Gastrocnemius medialis (tissue), 4 donors: ENCODE results near the gene POLD3.

Experiments used
- POLR2A ChIP-seq, 2 donors: fragments of 450-650 bp; IDR thresholded peaks; one replicate each; pipeline ENCODE4 v1.6.1; 2017; ENCODE audit warnings: antibody characterized with exemption in 2 of 2, mild to moderate bottlenecking in 2 of 2, moderate library complexity in 2 of 2
- TF ChIP-seq, protein P1 (sequence below), 5 experiments: fragments of 450-650 bp in 3 of 5; fragments of 200-600 bp in 2 of 5; sonication (generic) in 2 of 5; IDR thresholded peaks in 4 of 5; conservative IDR thresholded peaks in 1 of 5; 1 replicate in 4 of 5; 2 replicates in 1 of 5; pipeline ENCODE4 v1.5.1; 2016 to 2019; ENCODE audit warnings: antibody characterized with exemption in 5 of 5, mild to moderate bottlenecking in 3 of 5, moderate library complexity in 3 of 5

DNA sequence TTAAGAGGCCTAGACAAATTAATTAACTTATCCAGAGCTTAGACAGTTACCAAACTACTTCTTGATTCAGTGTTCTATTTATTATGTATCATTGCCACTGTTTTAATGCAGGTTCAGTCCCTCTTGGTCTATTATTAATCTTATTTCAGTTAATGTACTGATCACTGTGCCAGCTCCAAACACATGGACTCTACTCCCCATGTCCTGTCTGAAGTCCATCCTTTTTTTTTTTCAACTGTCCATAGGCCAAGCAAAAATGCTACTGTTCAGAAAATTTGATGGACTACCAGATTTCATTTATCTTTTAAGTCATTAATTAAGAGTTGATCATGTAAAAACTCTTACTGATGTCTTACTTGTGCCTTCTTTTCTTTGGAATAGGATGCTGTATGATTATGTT is 11.9 kb downstream of the POLD3 start:
- TF ChIP-seq, protein P1, sequence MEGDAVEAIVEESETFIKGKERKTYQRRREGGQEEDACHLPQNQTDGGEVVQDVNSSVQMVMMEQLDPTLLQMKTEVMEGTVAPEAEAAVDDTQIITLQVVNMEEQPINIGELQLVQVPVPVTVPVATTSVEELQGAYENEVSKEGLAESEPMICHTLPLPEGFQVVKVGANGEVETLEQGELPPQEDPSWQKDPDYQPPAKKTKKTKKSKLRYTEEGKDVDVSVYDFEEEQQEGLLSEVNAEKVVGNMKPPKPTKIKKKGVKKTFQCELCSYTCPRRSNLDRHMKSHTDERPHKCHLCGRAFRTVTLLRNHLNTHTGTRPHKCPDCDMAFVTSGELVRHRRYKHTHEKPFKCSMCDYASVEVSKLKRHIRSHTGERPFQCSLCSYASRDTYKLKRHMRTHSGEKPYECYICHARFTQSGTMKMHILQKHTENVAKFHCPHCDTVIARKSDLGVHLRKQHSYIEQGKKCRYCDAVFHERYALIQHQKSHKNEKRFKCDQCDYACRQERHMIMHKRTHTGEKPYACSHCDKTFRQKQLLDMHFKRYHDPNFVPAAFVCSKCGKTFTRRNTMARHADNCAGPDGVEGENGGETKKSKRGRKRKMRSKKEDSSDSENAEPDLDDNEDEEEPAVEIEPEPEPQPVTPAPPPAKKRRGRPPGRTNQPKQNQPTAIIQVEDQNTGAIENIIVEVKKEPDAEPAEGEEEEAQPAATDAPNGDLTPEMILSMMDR (IDR thresholded peaks at IDR 0.05 in 4 of 5, conservative IDR thresholded peaks at IDR 0.05 in 1 of 5) = no peak
- no peak for TF ChIP-seq POLR2A (IDR thresholded peaks at IDR 0.05)
